Esophagus (tissue), 2 donors: Measurements from ENCODE around the gene ANO8. TPM values are rescaled to one million over a fixed set of nuclear protein-coding genes. Genes with fewer than 3 reads are reported as not detected.

ENCODE experiments used
- H3K27ac ChIP-seq, 2 donors: one replicate each; pipeline ENCODE4 v1.5.1; 2013; ENCODE audit warnings: low read depth in 2 of 2, mild to moderate bottlenecking in 2 of 2, inconsistent platforms in 1 of 2, low read length in 1 of 2, moderate library complexity in 1 of 2
- H3K27me3 ChIP-seq, 2 donors: one replicate each; pipeline ENCODE4 v1.6.1; 2013; ENCODE audit warnings: low read length in 2 of 2, control low read depth in 1 of 2, mild to moderate bottlenecking in 1 of 2; ENCODE audit not compliant: insufficient read depth in 2 of 2, control insufficient read depth in 1 of 2
- H3K36me3 ChIP-seq, 2 donors: one replicate each; pipeline ENCODE4 v1.6.1; 2013; ENCODE audit warnings: low read length in 1 of 2; ENCODE audit not compliant: control insufficient read depth in 2 of 2, insufficient read depth in 2 of 2
- H3K4me1 ChIP-seq, 2 donors: one replicate each; pipeline ENCODE4 v1.6.1; 2013; ENCODE audit warnings: low read length in 1 of 2; ENCODE audit not compliant: control insufficient read depth in 2 of 2, insufficient read depth in 2 of 2
- H3K4me3 ChIP-seq, 2 donors: one replicate each; pipeline ENCODE4 v1.5.1; 2013; ENCODE audit warnings: low read length in 2 of 2, mild to moderate bottlenecking in 2 of 2, low read depth in 1 of 2, moderate library complexity in 1 of 2
- H3K9me3 ChIP-seq, 2 donors: one replicate each; pipeline ENCODE4 v1.6.1; 2013; ENCODE audit warnings: mild to moderate bottlenecking in 2 of 2, low read depth in 1 of 2, low read length in 1 of 2, moderate library complexity in 1 of 2; ENCODE audit not compliant: control insufficient read depth in 2 of 2, insufficient read depth in 1 of 2
- WGBS, 2 donors: extraction: QIAGEN DNeasy Blood & Tissue Kit; methylation state at CpG; one replicate each; pipeline ENCODE4 v1.1.7; 2013; 5-methylcytosine and 5-hydroxymethylcytosine counted together
- polyA plus RNA-seq, 2 donors: library from polyadenylated mRNA; stranded (reverse); fragments of 200-250 nt; gene quantifications; one replicate each; pipeline ENCODE4 v1.2.3, GENCODE V29; 2013
- donor health status: healthy with polysubstance abuse.
- donor health status: Bipolar disorder and iron deficiency.

Gene ANO8
- polyA plus RNA-seq, 2 donors = 9.7 to 28.0 TPM

GRCh38 chr19:17337675-17338432 lies 3.2 kb upstream of the ANO8 start:
- WGBS, 2 donors = 5 to 6% methylated on average over 50 of the region's 50 CpGs
- Histone ChIP-seq H3K4me3 (peak overlapping the region; percentile 66 to 69), H3K27ac (peak overlapping the region; percentile 90 to 97), H3K36me3 (peaks cover 6 to 21% of the 10 kb centered on the region in 2 donors), H3K9me3 (peaks cover 0 to 6% of the 10 kb centered on the region in 2 donors), H3K27me3 (no peaks in the 10 kb centered on the region), H3K4me1 (peaks cover 13 to 25% of the 10 kb centered on the region in 2 donors)

GRCh38 chr19:17336872-17337674 lies 2.4 kb upstream of the ANO8 start, which contains the start of gene GTPBP3:
GTPBP3 (plus strand) TSS chr19:17337553; CDS start chr19:17337612, 59 bp downstream.
- H3K27ac ChIP-seq = peak within 1 kb of the TSS; percentile 97
- H3K27me3 ChIP-seq = no peaks in the 10 kb centered on the region
- H3K4me1 ChIP-seq = peaks cover 13 to 27% of the 10 kb centered on the region in 2 donors
- peaks cover 6 to 26% of the 10 kb centered on the region in 2 donors for H3K36me3 ChIP-seq
- 0 to 1% methylated on average over 41 of the region's 41 CpGs for WGBS, 2 donors
- H3K4me3 ChIP-seq = peak within 1 kb of the TSS; percentile 66 to 69
- peaks cover 0 to 11% of the 10 kb centered on the region in 2 donors for H3K9me3 ChIP-seq

- H3K36me3 ChIP-seq = peaks cover 0 to 22% of the 10 kb centered on the region in 2 donors
- H3K9me3 ChIP-seq = peaks cover 0 to 8% of the 10 kb centered on the region in 2 donors
- peak overlapping the region; percentile 85 to 90 for H3K27ac ChIP-seq
- peak overlapping the region in 1 of 2 donors; percentile 5 for H3K4me3 ChIP-seq
- WGBS, 2 donors = 66 to 72% methylated on average over 10 of the region's 10 CpGs
- H3K27me3 ChIP-seq = no peaks in the 10 kb centered on the region
- H3K4me1 ChIP-seq = peaks cover 13 to 27% of the 10 kb centered on the region in 2 donors
These were observed 920 bp upstream of the ANO8 start for GRCh38 chr19:17335575-17335974.

GRCh38 chr19:17333611-17334413 lies 843 bp downstream of the ANO8 start:
- WGBS, 2 donors = 39% methylated on average over 50 to 52 of the region's 52 CpGs
- Histone ChIP-seq H3K4me3 (peak overlapping the region; percentile 56 to 68), H3K9me3 (peaks cover 0 to 12% of the 10 kb centered on the region in 2 donors), H3K27me3 (peaks cover 0 to 4% of the 10 kb centered on the region in 2 donors), H3K27ac (peak overlapping the region; percentile 85 to 90), H3K4me1 (peaks cover 16 to 33% of the 10 kb centered on the region in 2 donors), H3K36me3 (peaks cover 0 to 22% of the 10 kb centered on the region in 2 donors)

GRCh38 chr19:17332677-17333581 lies 1.7 kb downstream of the ANO8 start:
- Histone ChIP-seq H3K27me3 (peaks cover 0 to 4% of the 10 kb centered on the region in 2 donors), H3K27ac (no peak overlapping the region), H3K4me1 (peaks cover 10 to 27% of the 10 kb centered on the region in 2 donors), H3K9me3 (peaks cover 0 to 12% of the 10 kb centered on the region in 2 donors), H3K4me3 (peak overlapping the region in 1 of 2 donors; percentile 8), H3K36me3 (peaks cover 0 to 21% of the 10 kb centered on the region in 2 donors)
- 95 to 97% methylated on average over 45 of the region's 45 CpGs for WGBS, 2 donors

- H3K27ac ChIP-seq = no peak overlapping the region
- peaks cover 10 to 27% of the 10 kb centered on the region in 2 donors for H3K4me1 ChIP-seq
- H3K36me3 ChIP-seq = peaks cover 0 to 21% of the 10 kb centered on the region in 2 donors
- no peak overlapping the region for H3K4me3 ChIP-seq
- H3K27me3 ChIP-seq = peaks cover 0 to 4% of the 10 kb centered on the region in 2 donors
- H3K9me3 ChIP-seq = peaks cover 0 to 12% of the 10 kb centered on the region in 2 donors
- WGBS, 2 donors = 92 to 93% methylated on average over 8 of the region's 8 CpGs
These were observed 2.3 kb downstream of the ANO8 start for GRCh38 chr19:17332360-17332676.

GRCh38 chr19:17331045-17331558 lies 3.6 kb downstream of the ANO8 start:
- H3K36me3 ChIP-seq = peaks cover 0 to 21% of the 10 kb centered on the region in 2 donors
- peaks cover 0 to 12% of the 10 kb centered on the region in 2 donors for H3K9me3 ChIP-seq
- WGBS, 2 donors = 71 to 75% methylated on average over 13 of the region's 13 CpGs
- no peak overlapping the region for H3K27ac ChIP-seq
- H3K4me3 ChIP-seq = no peak overlapping the region
- peaks cover 0 to 4% of the 10 kb centered on the region in 2 donors for H3K27me3 ChIP-seq
- H3K4me1 ChIP-seq = peaks cover 10 to 27% of the 10 kb centered on the region in 2 donors

- H3K27ac ChIP-seq = no peak overlapping the region
- H3K27me3 ChIP-seq = peaks cover 0 to 4% of the 10 kb centered on the region in 2 donors
- H3K36me3 ChIP-seq = peaks cover 0 to 21% of the 10 kb centered on the region in 2 donors
- peaks cover 10 to 27% of the 10 kb centered on the region in 2 donors for H3K4me1 ChIP-seq
- H3K9me3 ChIP-seq = peaks cover 0 to 12% of the 10 kb centered on the region in 2 donors
- WGBS, 2 donors = 84 to 91% methylated on average over 21 to 24 of the region's 24 CpGs
- no peak overlapping the region for H3K4me3 ChIP-seq
These were observed 4.2 kb downstream of the ANO8 start for GRCh38 chr19:17330262-17331044.
